ACHN (cell line): ENCODE results near the gene PXDN.
"Not testable (repeated sequence)": the region's sequence is repeated elsewhere in the genome, so short reads cannot be mapped to it uniquely, and the experiment has no call there.

Experiments
- DNase-seq: peaks from one replicate; pipeline ENCODE4 v3.0.0-alpha.2; 2015
- in situ Hi-C: cut with HindIII; loops from 2 replicates; pipeline ENCODE4 v1.10.0; 2017; ENCODE audit warnings: low sequenced_read_pairs, low pct_ligation_motif_present, low pct_unique_long_range_greater_than_20kb

PXDN gene

DNA sequence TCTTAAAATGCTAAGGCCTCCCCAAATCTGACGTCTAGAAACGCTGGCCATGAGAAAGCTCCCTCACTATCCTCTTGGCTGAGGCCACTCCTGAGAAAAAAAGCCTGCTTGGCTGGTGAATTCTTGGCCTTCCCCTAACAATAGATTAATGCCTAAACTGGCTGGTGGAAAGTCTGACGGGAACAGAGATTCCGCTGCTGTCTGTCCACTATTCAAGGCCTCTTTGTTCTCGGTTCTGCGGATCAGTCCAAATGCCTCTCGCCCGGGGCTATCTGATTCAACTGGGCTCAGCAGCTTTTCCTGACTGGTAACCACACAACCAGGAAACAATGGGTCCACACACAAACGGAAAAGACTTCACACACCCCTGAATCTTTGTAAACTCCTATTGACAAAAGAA lies 27.2 kb downstream of the PXDN start:
- in situ Hi-C loops: no loop called here
- DNase-seq: no peak

DNA sequence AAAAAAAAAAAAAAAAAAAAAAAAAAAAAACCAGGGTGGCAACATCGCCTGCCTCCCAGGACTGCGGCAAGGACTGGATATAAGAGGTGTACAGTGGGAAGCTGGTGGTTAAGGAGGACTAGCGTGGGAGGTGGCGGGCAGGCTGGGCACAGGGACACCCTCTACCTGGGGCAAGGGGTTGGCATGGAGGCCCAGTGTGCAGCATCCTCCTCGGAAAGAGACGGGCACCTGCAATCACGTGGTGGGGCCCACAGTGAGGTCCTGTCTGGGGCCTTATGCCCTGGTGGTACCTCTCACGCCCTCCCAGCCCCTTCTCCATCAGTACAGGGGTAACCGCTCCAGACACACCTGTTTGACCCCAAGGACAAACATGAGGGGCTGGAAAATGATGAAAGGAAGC lies 27.9 kb downstream of the PXDN start:
- DNase-seq: no peak

DNA sequence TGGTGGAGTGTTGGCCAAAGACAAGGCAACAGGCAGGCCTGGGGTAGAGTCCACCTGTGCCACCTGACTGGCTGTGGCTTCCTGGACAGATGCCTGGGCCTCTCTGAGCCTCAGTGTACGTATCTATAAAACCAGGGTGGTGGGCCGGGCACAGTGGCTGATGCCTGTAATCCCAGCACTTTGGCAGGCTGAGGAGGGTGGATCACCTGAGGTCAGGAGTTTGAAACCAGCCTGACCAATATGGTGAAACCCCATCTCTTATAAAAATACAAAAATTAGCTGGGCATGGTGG lies 28.4 kb downstream of the PXDN start:
- DNase-seq, in situ Hi-C loops: not testable (repeated sequence)

More for the DNA sequence above, 27.9 kb downstream of the PXDN start:
- in situ Hi-C loops: no loop called here

DNA sequence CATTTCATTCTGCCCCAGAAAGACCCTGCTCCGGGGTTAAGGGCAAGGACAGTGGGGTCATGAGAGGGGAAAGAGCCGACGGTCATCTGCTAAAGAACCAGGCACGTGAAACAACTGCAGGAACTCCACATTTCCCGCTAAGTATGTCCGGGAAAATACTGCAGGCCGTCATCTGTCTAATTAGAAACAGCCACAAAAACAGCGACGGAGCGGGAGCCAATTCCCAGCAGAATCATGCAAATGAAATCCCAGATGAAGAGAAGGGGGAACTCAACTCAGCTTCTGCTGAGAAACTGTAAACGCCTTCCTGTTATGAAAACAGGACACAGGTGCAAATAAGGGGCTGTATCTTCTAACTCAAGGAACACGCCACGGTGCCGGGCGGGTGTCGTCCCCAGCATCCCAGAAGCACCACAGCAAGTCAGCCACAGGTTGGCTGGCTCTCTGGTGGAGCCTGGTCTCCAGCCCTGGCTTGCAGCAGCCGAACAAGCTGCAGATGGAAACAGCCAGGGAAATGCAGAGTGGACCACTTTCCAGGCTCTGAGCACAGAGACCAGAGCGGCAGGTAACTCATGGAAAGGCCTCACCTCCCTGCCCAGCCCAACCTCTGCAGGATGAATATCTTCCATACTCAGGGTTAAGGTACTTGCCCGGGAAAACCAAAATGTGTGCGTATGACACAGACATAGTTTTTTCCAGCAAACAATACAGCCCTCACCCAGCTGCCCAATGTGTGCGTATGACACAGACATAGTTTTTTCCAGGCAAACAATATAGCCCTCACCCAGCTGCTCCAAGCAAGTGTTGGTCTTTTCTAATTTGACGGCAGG lies 28.9 kb downstream of the PXDN start:
- in situ Hi-C loops: no loop called here
- no peak for DNase-seq

DNA sequence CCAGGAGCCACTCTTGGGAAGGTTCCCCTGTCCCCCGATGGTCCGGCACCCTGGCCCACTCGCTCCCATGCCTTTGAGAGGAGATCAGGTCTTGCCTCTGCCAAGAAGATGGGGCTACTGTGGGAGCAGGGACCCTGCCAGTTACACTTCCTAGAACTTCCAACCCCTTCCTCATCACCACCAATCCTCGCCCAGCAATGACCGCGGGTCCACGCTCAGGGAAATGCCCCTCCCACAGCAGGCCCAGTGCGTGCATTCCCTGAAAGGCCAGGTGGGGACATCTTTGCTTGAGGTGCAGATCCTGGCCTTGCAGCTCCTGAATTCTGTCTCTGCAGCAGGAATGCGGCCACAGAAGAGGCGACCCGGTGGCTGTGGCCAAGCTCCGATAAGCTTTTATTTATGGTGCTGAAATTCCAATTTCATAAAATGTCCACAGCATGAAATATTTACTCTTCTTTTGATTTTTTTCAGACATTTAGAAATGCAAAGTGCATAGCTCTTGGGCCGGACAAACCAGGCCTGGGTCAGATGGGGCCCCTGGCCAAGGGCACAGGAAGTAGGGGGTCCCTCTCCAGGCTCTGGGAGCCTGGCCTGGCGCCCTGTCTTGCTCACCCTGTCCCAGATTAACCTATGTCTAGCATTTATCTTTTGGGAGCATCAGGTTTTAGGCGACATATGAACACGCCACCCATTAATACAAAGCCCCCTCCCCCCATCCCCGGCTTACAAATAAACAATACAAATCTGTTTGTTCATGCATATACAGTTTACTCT lies 29.8 kb downstream of the PXDN start:
- in situ Hi-C loops: no loop called here
- DNase-seq: no peak

DNA sequence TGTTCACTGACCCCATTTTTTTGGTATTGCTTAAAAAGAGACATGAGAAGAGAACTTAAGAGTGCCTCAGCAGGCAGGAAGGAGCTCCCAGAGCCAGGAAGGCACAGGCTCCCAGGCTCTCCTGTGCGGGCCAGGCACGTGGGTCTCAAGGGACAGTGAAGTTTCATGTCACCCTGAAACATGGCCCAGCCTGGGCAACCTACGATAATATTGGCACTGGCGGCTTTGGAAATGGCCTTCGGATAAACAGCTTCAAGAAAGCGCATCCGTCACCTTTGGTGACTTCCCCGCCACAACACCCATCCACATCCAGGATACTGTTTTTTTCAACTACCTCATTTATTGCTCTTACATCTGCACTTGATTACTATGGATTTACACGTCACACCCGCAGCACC lies 30.5 kb downstream of the PXDN start:
- DNase-seq: no peak
- in situ Hi-C loops: no loop called here

DNA sequence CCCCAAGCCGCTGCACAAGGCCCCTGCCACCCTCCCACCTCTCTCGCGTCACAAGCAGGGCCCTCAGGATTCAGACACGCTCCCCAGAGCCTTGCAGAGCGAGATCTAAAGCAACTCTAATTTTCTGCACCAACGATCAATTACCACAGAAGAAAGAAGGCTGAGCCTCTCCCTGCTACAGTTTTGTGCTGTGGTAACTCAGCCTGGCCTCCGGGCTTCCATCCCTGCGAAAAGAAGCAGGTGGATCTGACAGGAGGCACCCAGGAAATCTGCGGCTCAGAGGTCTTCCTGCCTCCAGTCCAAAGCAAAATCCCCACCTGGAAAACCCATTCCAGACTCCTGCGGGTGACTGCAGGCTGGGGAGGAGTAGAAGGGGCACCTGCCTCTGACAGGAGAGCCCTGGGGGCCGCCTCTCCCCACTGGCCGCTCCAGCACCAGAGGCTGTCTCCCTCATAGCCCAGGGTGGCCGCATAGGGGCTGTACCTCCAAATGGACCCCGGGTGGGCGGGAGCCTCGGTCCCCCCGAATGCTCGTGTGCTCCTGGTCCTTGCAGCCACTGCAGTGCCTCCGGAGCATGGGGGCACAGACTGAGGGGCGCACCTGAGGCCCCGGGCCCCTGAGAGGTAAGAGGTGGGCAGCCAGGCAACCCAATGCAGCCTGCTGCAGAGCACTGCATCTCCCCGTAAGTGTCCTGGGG lies 31.0 kb downstream of the PXDN start:
- in situ Hi-C loops: no loop called here
- DNase-seq: no peak

DNA sequence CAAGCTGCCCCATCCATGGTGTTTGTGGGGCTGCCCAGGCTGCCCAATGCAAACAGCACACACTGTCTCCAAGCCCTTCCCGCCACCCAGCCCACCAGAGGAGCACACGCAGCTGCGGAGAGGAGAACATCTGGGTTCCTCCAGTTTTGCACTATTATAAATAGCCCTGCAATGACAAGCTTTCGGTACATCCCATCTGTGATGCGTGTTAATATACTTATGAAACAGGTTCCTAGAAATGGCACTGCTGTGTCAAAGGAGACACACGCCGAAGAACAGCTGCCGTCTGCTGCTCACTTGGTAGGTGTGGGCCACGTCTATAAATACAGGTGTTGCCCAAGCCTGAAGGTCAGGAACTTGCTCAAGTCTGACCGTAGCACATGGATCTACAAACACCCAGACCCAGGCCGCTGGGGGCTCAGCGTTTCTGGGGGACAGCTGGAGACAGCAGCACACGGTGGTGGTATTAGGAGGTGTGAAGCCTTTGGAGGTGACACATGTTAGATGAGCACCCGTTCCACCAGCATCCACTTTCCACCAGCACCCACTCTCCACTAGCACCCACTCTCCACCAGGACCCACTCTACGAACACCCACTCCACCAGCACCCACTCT lies 34.3 kb downstream of the PXDN start:
- in situ Hi-C loops: no loop called here
- no peak for DNase-seq

DNA sequence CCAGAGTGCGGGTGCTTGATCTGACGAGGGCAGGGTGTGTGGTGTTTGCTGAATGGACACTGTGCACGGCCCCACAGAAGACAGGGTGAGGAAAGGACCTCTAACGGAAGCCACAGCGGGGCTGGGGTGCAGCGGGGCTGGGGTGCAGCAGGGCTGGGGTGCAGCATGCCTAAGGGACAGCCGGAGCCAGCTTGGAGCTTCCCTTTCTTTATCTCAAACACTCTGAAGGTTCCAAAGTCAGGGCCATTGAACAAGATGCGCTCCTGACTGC lies 35.0 kb downstream of the PXDN start:
- no peak for DNase-seq
- in situ Hi-C loops: no loop called here

DNA sequence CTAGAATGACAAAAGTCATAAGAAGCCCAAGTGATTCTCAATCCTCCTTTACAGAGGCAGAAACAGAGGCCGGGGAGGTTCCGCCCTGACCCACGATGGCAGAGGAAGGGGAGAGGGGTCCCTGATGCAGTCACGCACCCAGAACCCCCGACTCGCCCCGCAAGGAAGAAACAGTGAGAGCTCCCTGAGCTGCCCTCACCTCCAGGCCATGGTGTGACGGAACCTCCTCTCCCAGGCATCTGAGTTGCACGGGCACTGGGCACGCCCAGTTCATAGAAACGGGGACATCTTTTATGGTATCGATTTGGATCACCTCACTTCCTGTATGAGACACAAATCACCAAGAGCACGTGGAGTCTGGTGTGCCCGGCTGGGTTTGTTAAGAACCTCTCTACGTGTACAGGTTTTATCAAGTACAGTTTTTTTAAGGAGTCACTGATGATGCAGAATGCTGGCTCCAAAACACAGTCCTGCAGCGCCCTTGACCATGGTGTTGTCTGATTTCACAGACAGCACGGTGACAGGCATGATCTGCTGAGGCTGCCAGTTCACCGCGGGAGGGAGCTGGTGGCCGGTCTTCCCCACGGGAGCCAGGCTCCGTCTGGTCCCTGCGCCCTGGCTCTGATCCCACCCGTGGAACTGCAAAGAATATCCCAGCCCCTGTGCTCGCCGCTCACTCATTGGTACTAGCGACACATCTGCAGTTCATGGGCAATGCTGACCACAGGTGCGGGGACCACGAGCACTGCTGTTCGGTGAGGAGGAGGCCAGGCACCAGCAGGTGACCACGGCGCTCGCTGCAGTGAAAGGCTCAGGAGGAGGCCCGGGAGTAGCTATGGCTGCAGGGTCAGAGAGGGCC lies 35.6 kb downstream of the PXDN start:
- no peak for DNase-seq
- in situ Hi-C loops: no loop called here

DNA sequence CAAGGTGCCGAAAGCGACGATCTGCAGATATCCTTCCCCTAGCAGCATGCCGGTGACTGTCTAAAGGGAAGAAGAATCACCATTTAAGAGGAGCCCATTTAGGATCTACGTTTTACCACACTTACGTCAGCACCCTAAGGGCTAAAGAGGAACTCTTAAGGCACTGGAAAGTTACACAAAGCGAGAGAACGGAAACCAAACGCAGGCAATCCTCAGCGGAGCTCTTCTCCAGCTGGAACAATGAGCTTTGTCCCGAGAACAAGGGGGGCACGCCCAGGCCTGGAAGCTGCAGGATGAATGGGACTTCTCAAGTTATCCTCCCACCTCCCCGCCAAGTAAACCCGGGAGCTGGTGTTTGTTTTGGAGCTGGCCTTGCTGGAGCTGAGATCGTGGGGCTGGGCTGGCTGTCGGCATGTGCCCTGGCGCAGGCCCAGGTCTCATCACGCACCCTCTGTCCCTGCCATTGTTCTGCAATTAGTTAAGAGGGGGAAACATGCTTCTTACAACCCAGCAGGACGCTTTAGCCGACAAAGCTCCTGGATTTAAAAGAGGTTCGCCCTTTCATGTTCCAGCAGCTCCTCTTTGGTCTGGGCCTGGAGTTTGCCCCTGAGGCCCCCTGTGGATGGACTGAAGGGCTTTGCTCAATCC lies 36.4 kb downstream of the PXDN start:
- in situ Hi-C loops: no loop called here
- no peak for DNase-seq

DNA sequence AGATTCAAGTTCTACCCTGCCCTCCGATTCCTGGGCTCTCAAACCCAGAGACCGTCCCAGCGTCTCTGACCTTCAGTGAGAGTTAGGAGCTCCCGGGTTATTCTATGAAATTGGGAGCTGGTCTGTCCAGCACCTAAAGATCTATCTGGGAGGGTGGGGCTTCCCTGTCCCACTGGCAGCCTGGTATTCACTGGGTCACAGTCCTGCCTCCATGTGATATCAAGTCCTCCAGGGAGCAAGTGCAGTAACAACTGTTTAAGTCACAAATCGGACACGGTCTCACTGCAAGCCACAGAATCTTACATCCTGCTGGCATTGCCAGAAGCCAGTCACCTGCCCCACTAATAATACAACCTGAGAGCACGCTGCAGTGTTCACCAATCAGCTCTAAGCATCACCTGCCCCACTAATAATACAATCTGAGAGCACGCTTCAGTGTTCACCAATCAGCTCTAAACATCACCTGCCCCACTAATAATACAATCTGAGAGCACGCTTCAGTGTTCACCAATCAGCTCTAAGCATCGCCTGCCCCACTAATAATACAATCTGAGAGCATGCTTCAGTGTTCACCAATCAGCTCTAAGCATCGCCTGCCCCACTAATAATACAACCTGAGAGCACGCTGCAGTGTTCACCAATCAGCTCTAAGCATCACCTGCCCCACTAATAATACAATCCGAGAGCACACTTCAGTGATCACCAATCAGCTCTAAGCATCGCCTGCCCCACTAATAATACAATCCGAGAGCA lies 38.0 kb downstream of the PXDN start:
- in situ Hi-C loops, DNase-seq: not testable (repeated sequence)

DNA sequence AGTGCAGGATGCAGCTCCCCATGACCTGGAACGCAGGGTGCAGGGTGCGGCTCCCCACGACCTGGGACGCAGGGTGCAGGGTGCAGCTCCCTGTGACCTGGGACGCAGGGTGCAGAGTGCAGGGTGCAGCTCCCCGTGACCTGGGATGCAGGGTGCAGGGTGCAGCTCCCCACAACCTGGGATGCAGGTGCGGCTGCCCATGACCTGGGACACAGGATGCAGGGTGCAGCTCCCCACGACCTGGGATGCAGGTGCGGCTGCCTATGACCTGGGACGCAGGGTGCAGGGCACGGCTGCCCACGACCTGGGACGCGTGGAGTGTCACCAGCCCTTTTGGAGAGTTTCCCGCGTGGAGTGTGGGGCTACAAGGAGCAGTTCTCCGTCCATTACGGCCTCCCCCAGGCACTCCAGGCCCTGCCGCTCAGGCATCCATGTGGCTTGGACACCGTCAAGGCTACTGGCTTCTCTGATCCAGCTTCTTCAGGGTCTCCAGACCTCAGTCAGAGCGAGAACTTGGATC lies 38.7 kb downstream of the PXDN start:
- in situ Hi-C loops: no loop called here
- no peak for DNase-seq

DNA sequence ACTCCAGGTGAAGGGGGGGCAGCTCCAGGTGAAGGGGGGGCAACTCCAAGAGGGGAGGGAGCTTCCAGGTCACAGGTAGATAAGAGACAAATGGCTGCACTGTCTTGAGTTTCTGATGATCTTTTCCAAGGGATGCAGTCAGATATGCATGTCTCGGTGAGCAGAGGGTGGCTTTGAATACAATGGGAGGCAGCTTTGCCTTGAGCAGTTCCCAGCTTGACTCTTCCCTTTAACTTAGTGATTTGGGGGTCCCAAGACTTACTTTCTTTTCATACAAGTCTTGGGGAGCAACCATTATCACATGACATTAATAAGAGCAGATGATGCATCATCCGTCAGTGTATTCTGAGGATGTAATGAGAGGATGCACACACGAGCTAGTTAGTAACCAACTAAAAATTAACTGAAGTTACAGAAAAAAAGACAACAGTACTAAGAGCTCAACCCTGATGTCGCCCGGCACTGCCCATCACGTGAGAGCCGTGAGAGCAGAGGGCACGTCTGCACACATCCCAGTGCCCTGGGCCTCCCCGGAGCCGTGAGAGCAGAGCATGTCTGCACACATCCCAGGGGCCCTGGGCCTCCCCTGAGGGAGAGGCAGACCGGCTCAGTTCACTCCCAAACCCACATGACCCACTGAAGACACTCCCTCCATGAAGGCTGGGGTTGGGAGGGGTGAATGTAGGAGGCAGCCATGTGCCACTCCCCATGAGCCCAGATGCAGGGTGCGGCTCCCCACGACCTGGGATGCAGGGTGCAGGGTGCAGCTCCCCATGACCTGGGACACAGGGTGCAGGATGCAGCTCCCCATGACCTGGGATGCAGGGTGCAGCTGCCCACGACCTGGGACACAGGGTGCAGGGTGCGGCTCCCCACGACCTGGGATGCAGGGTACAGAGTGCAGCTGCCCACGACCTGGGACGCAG lies 39.4 kb downstream of the PXDN start:
- no peak for DNase-seq
- in situ Hi-C loops: no loop called here

DNA sequence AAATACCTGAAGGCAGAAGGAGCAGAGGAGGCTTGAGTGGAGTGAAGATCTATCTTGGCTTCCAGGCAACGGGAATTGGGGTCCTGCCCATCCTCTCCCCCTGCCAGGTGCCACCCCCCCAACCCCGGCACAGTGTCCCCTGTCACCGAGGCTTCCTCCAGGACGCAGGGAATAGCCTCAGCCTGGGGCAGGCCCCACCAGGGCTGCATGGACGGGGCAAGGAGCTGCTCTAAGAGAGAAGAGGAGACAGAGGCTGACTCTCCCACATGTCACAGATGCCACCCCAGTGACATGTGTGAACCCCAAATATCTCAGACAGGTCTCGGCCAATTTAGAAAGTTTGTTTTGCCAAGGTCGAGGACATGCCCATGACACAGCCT lies 42.1 kb downstream of the PXDN start:
- no peak for DNase-seq
- in situ Hi-C loops: no loop called here

DNA sequence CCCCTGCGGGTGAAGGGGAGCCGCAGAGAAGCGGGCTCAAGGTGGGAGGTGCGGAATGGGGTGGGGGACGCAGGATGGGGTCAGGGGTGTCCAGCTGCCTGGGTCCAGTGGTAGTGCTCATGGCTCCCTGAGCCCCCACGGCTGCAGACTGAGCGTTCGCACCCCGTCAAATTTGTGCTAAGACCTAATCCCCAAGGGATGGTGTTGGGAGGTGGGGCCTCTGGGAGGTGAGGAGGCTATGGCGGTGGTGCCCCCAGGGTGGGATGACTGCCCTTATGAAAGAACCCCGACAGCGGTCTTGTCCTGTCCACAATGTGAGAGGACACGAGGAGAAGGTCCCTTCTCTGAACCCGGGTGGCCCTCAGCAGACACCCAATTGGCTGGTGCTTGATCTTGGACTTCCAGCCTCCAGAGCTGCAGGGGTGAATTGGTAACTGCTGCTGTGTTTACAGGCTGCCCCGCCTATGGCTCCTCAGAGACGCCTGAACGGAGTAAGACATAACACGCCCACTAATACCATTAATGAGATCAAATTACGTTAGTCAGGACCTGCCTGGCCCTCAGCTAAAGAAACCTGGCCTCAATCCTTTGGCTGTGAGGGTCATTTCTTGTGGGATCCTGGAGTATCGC lies 42.6 kb downstream of the PXDN start:
- in situ Hi-C loops: no loop called here
- no peak for DNase-seq
